Muscle layer of colon (tissue), 2 donors: ENCODE results near the gene DOLPP1.

Experiments used
- H3K27ac ChIP-seq: one replicate; pipeline ENCODE4 v1.7.0; 2013; ENCODE audit warnings: low read depth, mild to moderate bottlenecking, low read length, moderate library complexity
- H3K27me3 ChIP-seq, 2 donors: one replicate each; pipeline ENCODE4 v1.7.0; 2013; ENCODE audit warnings: low read length in 2 of 2, mild to moderate bottlenecking in 2 of 2; ENCODE audit not compliant: insufficient read depth in 2 of 2, control insufficient read depth in 1 of 2
- H3K36me3 ChIP-seq: one replicate; pipeline ENCODE4 v1.7.0; 2013; ENCODE audit warnings: mild to moderate bottlenecking, low read length; ENCODE audit not compliant: insufficient read depth
- H3K4me1 ChIP-seq: one replicate; pipeline ENCODE4 v1.7.0; 2013; ENCODE audit warnings: mild to moderate bottlenecking, low read length; ENCODE audit not compliant: insufficient read depth
- H3K4me3 ChIP-seq, 2 donors: one replicate each; pipeline ENCODE4 v1.7.0; 2013; ENCODE audit warnings: low read length in 2 of 2, low read depth in 1 of 2, mild to moderate bottlenecking in 1 of 2, moderate library complexity in 1 of 2
- H3K9ac ChIP-seq: one replicate; pipeline ENCODE4 v1.7.0; 2013; ENCODE audit warnings: low read length
- H3K9me3 ChIP-seq: one replicate; pipeline ENCODE4 v1.7.0; 2013; ENCODE audit warnings: mild to moderate bottlenecking, low read length
- donor health status: abdominal sarcoma.
- donor health status: Adenocarcinoma of cecum.

DOLPP1 gene

GRCh38 chr9:129078691-129079503 is 2.0 kb upstream of the DOLPP1 start:
- Histone ChIP-seq H3K9me3 (no peaks in the 10 kb centered on the region), H3K36me3 (no peaks in the 10 kb centered on the region), H3K4me3 (no peak overlapping the region), H3K4me1 (peaks cover 14% of the 10 kb centered on the region), H3K9ac (no peak overlapping the region), H3K27ac (no peak overlapping the region), H3K27me3 (no peaks in the 10 kb centered on the region)

- H3K4me3 ChIP-seq, result peak overlapping the region in 1 of 2 donors; percentile 83
Observed at GRCh38 chr9:129079829-129080228, 1.1 kb upstream of the DOLPP1 start.

GRCh38 chr9:129080298-129080600 is 662 bp upstream of the DOLPP1 start:
- Histone ChIP-seq H3K9me3 (no peaks in the 10 kb centered on the region), H3K27ac (no peak overlapping the region), H3K4me1 (peaks cover 14% of the 10 kb centered on the region), H3K9ac (peak overlapping the region; percentile 24), H3K27me3 (no peaks in the 10 kb centered on the region), H3K4me3 (peak overlapping the region; percentile 83 to 86), H3K36me3 (peaks cover 5% of the 10 kb centered on the region)

More at GRCh38 chr9:129079829-129080228, 1.1 kb upstream of the DOLPP1 start:
- Histone ChIP-seq H3K9ac (peak overlapping the region; percentile 24), H3K27ac (no peak overlapping the region), H3K36me3 (peaks cover 2% of the 10 kb centered on the region), H3K9me3 (no peaks in the 10 kb centered on the region), H3K27me3 (no peaks in the 10 kb centered on the region), H3K4me1 (peaks cover 14% of the 10 kb centered on the region)

GRCh38 chr9:129081388-129081904 is 535 bp downstream of the DOLPP1 start:
- H3K36me3 ChIP-seq, result peaks cover 16% of the 10 kb centered on the region

GRCh38 chr9:129084087-129084486 is 3.2 kb downstream of the DOLPP1 start:
- Histone ChIP-seq H3K36me3 (peaks cover 22% of the 10 kb centered on the region), H3K9ac (no peak overlapping the region)

More at GRCh38 chr9:129081388-129081904, 535 bp downstream of the DOLPP1 start:
- Histone ChIP-seq H3K27ac (peak overlapping the region; percentile 88), H3K9ac (peak overlapping the region; percentile 49), H3K4me3 (peak overlapping the region; percentile 83 to 98), H3K9me3 (no peaks in the 10 kb centered on the region), H3K4me1 (peaks cover 14% of the 10 kb centered on the region), H3K27me3 (no peaks in the 10 kb centered on the region)

GRCh38 chr9:129089246-129089645 is 8.3 kb downstream of the DOLPP1 start:
- H3K36me3 ChIP-seq, result peaks cover 29% of the 10 kb centered on the region
- no peak overlapping the region for H3K27ac ChIP-seq
- no peak overlapping the region for H3K9ac ChIP-seq
- H3K27me3 ChIP-seq, result no peaks in the 10 kb centered on the region
- H3K4me3 ChIP-seq, result no peak overlapping the region
- H3K9me3 ChIP-seq, result no peaks in the 10 kb centered on the region
- H3K4me1 ChIP-seq, result no peaks in the 10 kb centered on the region

More at GRCh38 chr9:129084087-129084486, 3.2 kb downstream of the DOLPP1 start:
- peaks cover 14% of the 10 kb centered on the region for H3K4me1 ChIP-seq
- no peak overlapping the region for H3K4me3 ChIP-seq
- no peaks in the 10 kb centered on the region for H3K9me3 ChIP-seq
- no peak overlapping the region for H3K27ac ChIP-seq
- no peaks in the 10 kb centered on the region for H3K27me3 ChIP-seq

GRCh38 chr9:129093602-129094386 is 12.9 kb downstream of the DOLPP1 start:
- Histone ChIP-seq H3K9me3 (no peaks in the 10 kb centered on the region), H3K36me3 (peaks cover 27% of the 10 kb centered on the region), H3K27ac (no peak overlapping the region), H3K27me3 (no peaks in the 10 kb centered on the region), H3K9ac (no peak overlapping the region), H3K4me3 (no peak overlapping the region), H3K4me1 (no peaks in the 10 kb centered on the region)

- Histone ChIP-seq H3K9me3 (no peaks in the 10 kb centered on the region), H3K4me3 (no peak overlapping the region), H3K9ac (no peak overlapping the region), H3K27ac (no peak overlapping the region), H3K36me3 (peaks cover 24% of the 10 kb centered on the region), H3K27me3 (no peaks in the 10 kb centered on the region), H3K4me1 (no peaks in the 10 kb centered on the region)
Observed at GRCh38 chr9:129094387-129095169, 13.7 kb downstream of the DOLPP1 start.

- H3K27ac ChIP-seq, result no peak overlapping the region
- H3K4me1 ChIP-seq, result no peaks in the 10 kb centered on the region
- no peaks in the 10 kb centered on the region for H3K27me3 ChIP-seq
- H3K9ac ChIP-seq, result no peak overlapping the region
- peaks cover 26% of the 10 kb centered on the region for H3K36me3 ChIP-seq
- no peaks in the 10 kb centered on the region for H3K9me3 ChIP-seq
- H3K4me3 ChIP-seq, result no peak overlapping the region
Observed at GRCh38 chr9:129095170-129095667, 14.3 kb downstream of the DOLPP1 start.

- no peak overlapping the region for H3K9ac ChIP-seq
- H3K4me1 ChIP-seq, result no peaks in the 10 kb centered on the region
- H3K27me3 ChIP-seq, result no peaks in the 10 kb centered on the region
- H3K27ac ChIP-seq, result no peak overlapping the region
- no peaks in the 10 kb centered on the region for H3K9me3 ChIP-seq
- no peak overlapping the region for H3K4me3 ChIP-seq
- H3K36me3 ChIP-seq, result peaks cover 26% of the 10 kb centered on the region
Observed at GRCh38 chr9:129095908-129096307, 15.0 kb downstream of the DOLPP1 start.
